A673 (cell line): ENCODE results near the gene CDKN3. TPM values are rescaled to one million over a fixed set of nuclear protein-coding genes. Genes with fewer than 3 reads are reported as not detected.

Experiments used
- BruUV-seq: library from RNA; stranded (reverse); fragments of 400-500 nt; replicated peaks from 2 replicates; lab custom pipeline; 2021; lab: Mats Ljungman, UMichigan
- CTCF ChIA-PET: fragments of 300-600 bp; sonication (Branson Sonifier 250); formaldehyde crosslinking; loops from one replicate; lab custom pipeline; 2022; ENCODE audit warnings: antibody characterized with exemption; lab: Charles Lee
- POLR2A ChIA-PET: fragments of 300-600 bp; sonication (Branson Sonifier 250); formaldehyde crosslinking; loops from one replicate; lab custom pipeline; 2022; ENCODE audit warnings: antibody characterized with exemption; ENCODE audit not compliant: low non-redundant PET; lab: Charles Lee
- DNase-seq: peaks from one replicate; pipeline ENCODE4 v3.0.0-alpha.2; 2015; ENCODE audit warnings: low spot score
- H3K27ac ChIP-seq: fragments of 200-600 bp; sonication (generic); 2 replicates; pipeline ENCODE4 v1.5.1; 2016; ENCODE audit warnings: mixed run types, low read depth, mild to moderate bottlenecking, mixed read lengths, antibody characterized with exemption, low read length; ENCODE audit not compliant: poor library complexity, severe bottlenecking
- H3K27me3 ChIP-seq: fragments of 200-600 bp; sonication (generic); replicated peaks from 2 replicates; pipeline ENCODE4 v1.6.1; 2017; ENCODE audit warnings: mixed run types, low read depth, mild to moderate bottlenecking, mixed read lengths, antibody characterized with exemption, low read length; ENCODE audit not compliant: insufficient read depth, poor library complexity
- H3K36me3 ChIP-seq: fragments of 200-600 bp; sonication (generic); 2 replicates; pipeline ENCODE4 v1.6.1; 2016; ENCODE audit warnings: mixed run types, mild to moderate bottlenecking, mixed read lengths, antibody characterized with exemption, low read length; ENCODE audit not compliant: insufficient read depth, poor library complexity, severe bottlenecking
- H3K4me1 ChIP-seq: fragments of 200-600 bp; sonication (generic); 2 replicates; pipeline ENCODE4 v1.6.1; 2017; ENCODE audit warnings: mixed run types, mild to moderate bottlenecking, mixed read lengths, antibody characterized with exemption, low read length; ENCODE audit not compliant: insufficient read depth, poor library complexity, severe bottlenecking
- H3K4me3 ChIP-seq: fragments of 200-600 bp; sonication (generic); 2 replicates; pipeline ENCODE4 v1.5.1; 2016; ENCODE audit warnings: low read depth, mixed run types, mild to moderate bottlenecking, mixed read lengths, low read length; ENCODE audit not compliant: poor library complexity, severe bottlenecking
- H3K9me3 ChIP-seq: fragments of 200-600 bp; sonication (generic); 2 replicates; pipeline ENCODE4 v1.6.1; 2016; ENCODE audit warnings: mixed run types, low read depth, mild to moderate bottlenecking, mixed read lengths, antibody characterized with exemption, low read length; ENCODE audit not compliant: poor library complexity, severe bottlenecking
- EZH2 ChIP-seq: fragments of 200-600 bp; sonication (generic); IDR thresholded peaks from 2 replicates; pipeline ENCODE4 v1.6.1; 2017; ENCODE audit warnings: borderline replicate concordance, low read depth, mild to moderate bottlenecking, mixed read lengths, antibody characterized with exemption, low read length; ENCODE audit not compliant: poor library complexity, severe bottlenecking
- intact Hi-C: fragments of 100-400 bp; cut with micrococcal nuclease; formaldehyde crosslinking; loops from one replicate; pipeline ENCODE4 v1.10.0; 2022; ENCODE audit not compliant: unreplicated experiment
- total RNA-seq: library from RNA; stranded (reverse); gene quantifications from 2 replicates; pipeline ENCODE4 v1.2.3, GENCODE V29; 2021
- TF ChIP-seq, protein P1 (sequence below): fragments of 300-800, 200-600 bp; sonication (generic); conservative IDR thresholded peaks from 2 replicates; pipeline ENCODE4 v1.5.1; 2017; ENCODE audit warnings: low read depth, mild to moderate bottlenecking, antibody characterized with exemption, low read length, moderate library complexity, mixed read lengths

CDKN3 gene
- total RNA-seq, 1 experiment from 2014 or later = 108 TPM

- H3K4me1 ChIP-seq = no peaks in the 10 kb centered on the region
- no TSS peak for BruUV-seq
- no peaks in the 10 kb centered on the region for H3K36me3 ChIP-seq
- no peaks in the 10 kb centered on the region for H3K27me3 ChIP-seq
- TF ChIP-seq, protein P1, sequence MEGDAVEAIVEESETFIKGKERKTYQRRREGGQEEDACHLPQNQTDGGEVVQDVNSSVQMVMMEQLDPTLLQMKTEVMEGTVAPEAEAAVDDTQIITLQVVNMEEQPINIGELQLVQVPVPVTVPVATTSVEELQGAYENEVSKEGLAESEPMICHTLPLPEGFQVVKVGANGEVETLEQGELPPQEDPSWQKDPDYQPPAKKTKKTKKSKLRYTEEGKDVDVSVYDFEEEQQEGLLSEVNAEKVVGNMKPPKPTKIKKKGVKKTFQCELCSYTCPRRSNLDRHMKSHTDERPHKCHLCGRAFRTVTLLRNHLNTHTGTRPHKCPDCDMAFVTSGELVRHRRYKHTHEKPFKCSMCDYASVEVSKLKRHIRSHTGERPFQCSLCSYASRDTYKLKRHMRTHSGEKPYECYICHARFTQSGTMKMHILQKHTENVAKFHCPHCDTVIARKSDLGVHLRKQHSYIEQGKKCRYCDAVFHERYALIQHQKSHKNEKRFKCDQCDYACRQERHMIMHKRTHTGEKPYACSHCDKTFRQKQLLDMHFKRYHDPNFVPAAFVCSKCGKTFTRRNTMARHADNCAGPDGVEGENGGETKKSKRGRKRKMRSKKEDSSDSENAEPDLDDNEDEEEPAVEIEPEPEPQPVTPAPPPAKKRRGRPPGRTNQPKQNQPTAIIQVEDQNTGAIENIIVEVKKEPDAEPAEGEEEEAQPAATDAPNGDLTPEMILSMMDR = no peak
- TF ChIP-seq EZH2 = no peak
- ChIA-PET CTCF (no interaction called here), POLR2A (no interaction called here)
- DNase-seq = no peak
- intact Hi-C loops = no loop called here
- no peak overlapping the region for H3K27ac ChIP-seq
- no peak overlapping the region for H3K4me3 ChIP-seq
- H3K9me3 ChIP-seq = no peaks in the 10 kb centered on the region
Observed at GRCh38 chr14:54356172-54356571, 40.6 kb upstream of the CDKN3 start.

DNA sequence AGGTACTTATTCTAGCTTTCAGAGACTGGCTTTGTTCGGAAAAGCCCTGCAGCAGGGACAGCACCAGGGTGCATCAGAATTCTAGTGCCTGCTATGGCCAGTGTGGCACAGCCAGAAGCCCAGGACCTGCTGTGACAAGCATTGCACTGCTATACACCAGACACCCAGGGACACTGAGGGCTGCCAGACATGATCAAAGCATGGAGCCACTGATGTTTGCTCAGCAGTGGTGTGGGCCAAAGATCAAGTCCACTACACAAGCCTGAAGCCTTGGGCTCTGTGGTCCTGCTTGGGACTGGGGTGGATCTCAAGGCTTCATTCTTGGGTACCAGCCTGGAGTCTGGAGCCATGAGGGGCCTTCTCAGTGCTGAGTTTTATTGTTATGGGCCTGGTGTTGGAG is 36.1 kb upstream of the CDKN3 start:
- no peak for DNase-seq
- Histone ChIP-seq H3K27ac (no peak overlapping the region), H3K36me3 (no peaks in the 10 kb centered on the region), H3K4me1 (peaks cover 11% of the 10 kb centered on the region), H3K9me3 (no peaks in the 10 kb centered on the region), H3K27me3 (no peaks in the 10 kb centered on the region), H3K4me3 (no peak overlapping the region)
- no peak for TF ChIP-seq EZH2
- TF ChIP-seq, protein P1 = no peak
- intact Hi-C loops = no loop called here
- CTCF ChIA-PET = no interaction called here
- BruUV-seq = no TSS peak
- POLR2A ChIA-PET = no interaction called here

- Histone ChIP-seq H3K4me1 (peaks cover 11% of the 10 kb centered on the region), H3K36me3 (no peaks in the 10 kb centered on the region), H3K9me3 (no peaks in the 10 kb centered on the region), H3K27me3 (no peaks in the 10 kb centered on the region), H3K4me3 (no peak overlapping the region), H3K27ac (no peak overlapping the region)
- intact Hi-C loops = no loop called here
- BruUV-seq = no TSS peak
- CTCF ChIA-PET = no interaction called here
- POLR2A ChIA-PET = no interaction called here
- no peak for DNase-seq
- TF ChIP-seq, protein P1 = no peak
- TF ChIP-seq EZH2 = no peak
Observed at GRCh38 chr14:54362089-54362504, 34.7 kb upstream of the CDKN3 start.
